Tibial artery (tissue), 4 donors: ENCODE results near the gene NTM.

Experiments
- DNase-seq, 2 donors: peaks; one replicate each; pipeline ENCODE4 v3.0.0-alpha.2; 2019
- H3K27ac ChIP-seq, 2 donors: fragments of 200-600 bp; sonication (generic) in 1 of 2; 1 replicate in 1 of 2; 2 replicates in 1 of 2; pipeline ENCODE4 v1.5.1; 2018 to 2019; ENCODE audit warnings: mild to moderate bottlenecking in 1 of 2
- H3K27me3 ChIP-seq, 2 donors: fragments of 200-600 bp; sonication (generic) in 1 of 2; one replicate each; pipeline versions ENCODE4 v1.5.1 to v1.6.0; 2016 to 2019
- H3K36me3 ChIP-seq, 3 donors: fragments of 200-600 bp; sonication (generic) in 2 of 3; one replicate each; pipeline ENCODE4 v1.5.1; 2016 to 2019; ENCODE audit warnings: mild to moderate bottlenecking in 2 of 3
- H3K4me1 ChIP-seq, 4 donors: fragments of 200-600 bp; sonication (generic) in 2 of 4; 1 replicate in 3 of 4; 2 replicates in 1 of 4; pipeline ENCODE4 v1.5.1; 2016 to 2019
- H3K4me3 ChIP-seq, 2 donors: fragments of 200-600 bp; sonication (generic) in 1 of 2; 1 replicate in 1 of 2; 2 replicates in 1 of 2; pipeline ENCODE4 v1.5.1; 2018 to 2019; ENCODE audit warnings: mild to moderate bottlenecking in 2 of 2
- H3K9me3 ChIP-seq, 3 donors: fragments of 200-600 bp; sonication (generic) in 1 of 3; one replicate each; pipeline ENCODE4 v1.5.1; 2016 to 2019
- CTCF ChIP-seq, 2 experiments: fragments of 200-600 bp in 1 of 2; fragments of 450-650 bp in 1 of 2; IDR thresholded peaks; one replicate each; pipeline ENCODE4 v1.5.1; 2017 to 2019; ENCODE audit warnings: antibody characterized with exemption in 2 of 2, mild to moderate bottlenecking in 1 of 2, moderate library complexity in 1 of 2
- intact Hi-C: fragments of 100-400 bp; cut with DNase I; formaldehyde crosslinking; loops from one replicate; pipeline ENCODE4 v1.15.0; 2023; ENCODE audit warnings: low total_unique reads

The NTM gene

GRCh38 chr11:131785801-131786200 is 415.4 kb downstream of the NTM start:
- intact Hi-C loops, result no loop called here
- H3K36me3 ChIP-seq, result no peaks in the 10 kb centered on the region

DNA sequence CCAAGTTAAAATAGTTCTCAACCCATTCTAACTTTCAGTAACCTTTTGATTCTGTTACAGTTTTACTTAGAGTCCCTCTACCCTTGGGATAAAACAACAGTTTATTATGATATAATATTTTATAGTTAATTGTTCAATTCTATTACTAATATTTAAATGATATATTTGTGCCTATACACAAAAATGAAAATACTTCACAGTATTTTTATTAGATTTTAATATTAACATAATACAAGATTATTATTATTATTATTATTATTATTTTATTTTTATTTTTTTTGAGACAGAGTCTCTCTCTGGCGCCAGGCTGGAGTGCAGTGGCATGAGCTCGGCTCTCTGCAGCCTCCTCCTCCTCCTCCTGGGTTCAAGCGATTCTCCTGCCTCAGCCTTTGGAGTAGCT is 416.7 kb downstream of the NTM start:
- H3K27me3 ChIP-seq, result peaks cover 0 to 4% of the 10 kb centered on the region in 2 donors
- no peaks in the 10 kb centered on the region for H3K36me3 ChIP-seq
- no peak for DNase-seq
- H3K4me1 ChIP-seq, result no peaks in the 10 kb centered on the region
- no peak overlapping the region for H3K4me3 ChIP-seq
- TF ChIP-seq CTCF (IDR thresholded peaks at IDR 0.05), result no peak
- intact Hi-C loops, result no loop called here
- no peaks in the 10 kb centered on the region for H3K9me3 ChIP-seq
- no peak overlapping the region for H3K27ac ChIP-seq

More at GRCh38 chr11:131785801-131786200, 415.4 kb downstream of the NTM start:
- H3K27ac ChIP-seq, result no peak overlapping the region
- no peak for DNase-seq
- H3K4me1 ChIP-seq, result no peaks in the 10 kb centered on the region
- peaks cover 0 to 4% of the 10 kb centered on the region in 2 donors for H3K27me3 ChIP-seq
- no peaks in the 10 kb centered on the region for H3K9me3 ChIP-seq
- no peak overlapping the region for H3K4me3 ChIP-seq
- no peak for TF ChIP-seq CTCF (IDR thresholded peaks at IDR 0.05)

- intact Hi-C loops, result no loop called here
- Histone ChIP-seq H3K4me1 (no peaks in the 10 kb centered on the region), H3K9me3 (no peaks in the 10 kb centered on the region), H3K4me3 (no peak overlapping the region), H3K36me3 (no peaks in the 10 kb centered on the region), H3K27ac (no peak overlapping the region), H3K27me3 (peaks cover 0 to 4% of the 10 kb centered on the region in 2 donors)
- TF ChIP-seq CTCF (IDR thresholded peaks at IDR 0.05), result no peak
- DNase-seq, result no peak
Observed at GRCh38 chr11:131790586-131790985, 420.2 kb downstream of the NTM start.

- no peak for TF ChIP-seq CTCF (IDR thresholded peaks at IDR 0.05)
- intact Hi-C loops, result no loop called here
- no peaks in the 10 kb centered on the region for H3K36me3 ChIP-seq
- no peaks in the 10 kb centered on the region for H3K4me1 ChIP-seq
- H3K9me3 ChIP-seq, result no peaks in the 10 kb centered on the region
- DNase-seq, result no peak
- H3K4me3 ChIP-seq, result no peak overlapping the region
- H3K27ac ChIP-seq, result no peak overlapping the region
- H3K27me3 ChIP-seq, result peaks cover 0 to 4% of the 10 kb centered on the region in 2 donors
Observed at GRCh38 chr11:131792243-131792642, 421.8 kb downstream of the NTM start.

DNA sequence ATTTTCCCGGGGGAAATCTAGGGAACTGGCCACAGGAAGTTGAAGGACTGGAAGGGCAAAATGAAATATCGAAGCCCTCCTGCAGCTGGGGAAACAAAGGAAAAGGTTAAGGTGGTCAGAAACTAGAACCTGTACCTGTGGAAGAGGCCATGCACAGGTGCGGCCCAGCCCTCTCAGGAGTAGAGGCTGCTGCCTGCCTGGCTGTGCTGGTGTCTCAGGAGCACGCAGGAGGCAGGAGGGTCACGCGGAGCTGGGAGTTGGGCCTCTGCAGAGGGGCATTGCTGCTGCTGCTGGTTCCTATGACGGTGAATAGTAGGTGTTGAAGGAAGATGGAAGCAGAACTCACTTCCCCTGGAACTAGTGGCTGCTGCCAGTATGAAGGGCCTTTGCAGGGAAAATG is 425.7 kb downstream of the NTM start:
- intact Hi-C loops, result no loop called here
- no peak overlapping the region for H3K27ac ChIP-seq

More for the DNA sequence above, 425.7 kb downstream of the NTM start:
- DNase-seq, result no peak
- peaks cover 0 to 2% of the 10 kb centered on the region in 2 donors for H3K27me3 ChIP-seq
- no peaks in the 10 kb centered on the region for H3K9me3 ChIP-seq
- TF ChIP-seq CTCF (IDR thresholded peaks at IDR 0.05), result no peak
- H3K4me1 ChIP-seq, result no peaks in the 10 kb centered on the region
- H3K36me3 ChIP-seq, result no peaks in the 10 kb centered on the region
- no peak overlapping the region for H3K4me3 ChIP-seq
